ENCODE results near the gene IL1RAPL2. TPM values are rescaled to one million over a fixed set of nuclear protein-coding genes. Genes with fewer than 3 reads are reported as not detected.

IL1RAPL2 gene
- total RNA-seq, 4 donors from 2014 or later: not detected

DNA sequence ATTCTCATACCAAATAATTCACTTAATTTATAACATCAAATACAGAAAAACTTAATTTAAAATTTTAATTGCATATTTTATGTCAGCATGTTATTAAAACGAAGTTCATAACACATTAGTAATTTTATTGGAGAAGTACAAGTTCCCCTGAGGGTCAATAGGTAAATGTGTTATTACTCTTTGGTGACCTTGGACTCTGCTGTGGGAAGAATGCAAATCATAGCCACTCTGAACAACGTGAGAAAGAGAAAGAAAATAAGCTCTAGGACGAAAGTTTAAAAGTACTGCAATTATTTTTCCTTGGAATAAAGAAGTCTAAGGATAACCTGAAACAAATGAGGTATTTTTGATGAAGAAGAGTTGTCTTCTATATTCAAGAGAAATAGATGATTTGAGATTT is 115.2 kb downstream of the IL1RAPL2 start:
- ATAC-seq (no peak), DNase-seq (no peak)
- no peak overlapping the region for H3K27ac ChIP-seq
- intact Hi-C loops (cut with DNase I; ENCODE audit: low total_unique reads): no loop called here
- TF ChIP-seq, protein P1, sequence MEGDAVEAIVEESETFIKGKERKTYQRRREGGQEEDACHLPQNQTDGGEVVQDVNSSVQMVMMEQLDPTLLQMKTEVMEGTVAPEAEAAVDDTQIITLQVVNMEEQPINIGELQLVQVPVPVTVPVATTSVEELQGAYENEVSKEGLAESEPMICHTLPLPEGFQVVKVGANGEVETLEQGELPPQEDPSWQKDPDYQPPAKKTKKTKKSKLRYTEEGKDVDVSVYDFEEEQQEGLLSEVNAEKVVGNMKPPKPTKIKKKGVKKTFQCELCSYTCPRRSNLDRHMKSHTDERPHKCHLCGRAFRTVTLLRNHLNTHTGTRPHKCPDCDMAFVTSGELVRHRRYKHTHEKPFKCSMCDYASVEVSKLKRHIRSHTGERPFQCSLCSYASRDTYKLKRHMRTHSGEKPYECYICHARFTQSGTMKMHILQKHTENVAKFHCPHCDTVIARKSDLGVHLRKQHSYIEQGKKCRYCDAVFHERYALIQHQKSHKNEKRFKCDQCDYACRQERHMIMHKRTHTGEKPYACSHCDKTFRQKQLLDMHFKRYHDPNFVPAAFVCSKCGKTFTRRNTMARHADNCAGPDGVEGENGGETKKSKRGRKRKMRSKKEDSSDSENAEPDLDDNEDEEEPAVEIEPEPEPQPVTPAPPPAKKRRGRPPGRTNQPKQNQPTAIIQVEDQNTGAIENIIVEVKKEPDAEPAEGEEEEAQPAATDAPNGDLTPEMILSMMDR (IDR thresholded peaks at IDR 0.05 in 4 of 5, conservative IDR thresholded peaks at IDR 0.05 in 1 of 5): no peak
- TF ChIP-seq POLR2A (IDR thresholded peaks at IDR 0.05): no peak
- no peaks in the 10 kb centered on the region for H3K9me3 ChIP-seq
- no peaks in the 10 kb centered on the region for H3K27me3 ChIP-seq
- no peak overlapping the region for H3K4me3 ChIP-seq
- no peaks in the 10 kb centered on the region for H3K36me3 ChIP-seq
- H3K4me1 ChIP-seq: no peaks in the 10 kb centered on the region
- in situ Hi-C loops (cut with MboI; ENCODE audit: low sequenced_read_pairs in 4 of 4): no loop called here

DNA sequence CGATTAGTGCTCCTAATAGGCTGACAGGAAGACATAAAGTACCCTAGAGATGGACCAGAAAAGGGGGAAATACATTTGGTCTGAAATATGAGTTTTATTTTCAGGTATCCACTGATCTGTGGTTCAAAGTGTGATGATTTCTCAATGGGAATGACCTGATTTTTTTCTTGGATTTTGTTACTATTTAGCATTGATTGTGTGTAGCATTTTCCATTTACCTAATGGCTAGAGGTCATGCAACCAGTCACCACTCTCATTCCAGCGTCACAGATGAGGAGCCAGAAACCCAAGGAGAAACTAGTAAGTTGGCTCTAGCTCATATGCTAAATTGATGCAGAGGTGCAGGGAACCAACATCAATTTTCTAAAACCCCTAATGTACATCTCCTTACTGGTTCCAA is 118.1 kb downstream of the IL1RAPL2 start:
- in situ Hi-C loops (cut with MboI; ENCODE audit: low sequenced_read_pairs in 4 of 4): no loop called here
- ATAC-seq: no peak
- Histone ChIP-seq H3K4me3 (no peak overlapping the region), H3K36me3 (no peaks in the 10 kb centered on the region), H3K9me3 (no peaks in the 10 kb centered on the region), H3K27me3 (no peaks in the 10 kb centered on the region), H3K4me1 (no peaks in the 10 kb centered on the region), H3K27ac (no peak overlapping the region)
- intact Hi-C loops (cut with DNase I; ENCODE audit: low total_unique reads): no loop called here
- TF ChIP-seq, protein P1 (IDR thresholded peaks at IDR 0.05 in 4 of 5, conservative IDR thresholded peaks at IDR 0.05 in 1 of 5): no peak
- TF ChIP-seq POLR2A (IDR thresholded peaks at IDR 0.05): no peak
- no peak for DNase-seq

DNA sequence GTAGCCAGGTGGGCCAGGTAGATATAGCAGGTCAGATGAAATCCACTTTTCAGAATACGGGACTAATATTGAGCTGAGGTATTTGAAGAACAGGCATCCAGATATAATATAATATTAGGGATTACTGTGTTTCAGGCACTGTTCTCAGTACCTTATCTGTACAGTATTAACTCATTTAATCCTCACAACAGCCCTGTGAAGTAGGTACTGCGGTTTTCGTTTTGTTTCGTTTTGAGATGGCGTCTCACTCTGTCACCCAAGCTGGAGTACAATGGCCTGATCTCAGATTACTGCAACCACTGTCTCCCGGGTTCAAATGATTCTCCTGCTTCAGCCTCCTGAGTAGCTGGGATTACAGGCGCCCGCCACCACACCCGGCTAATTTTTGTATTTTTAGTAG is 129.6 kb downstream of the IL1RAPL2 start:
- H3K27ac ChIP-seq: no peak overlapping the region
- H3K36me3 ChIP-seq: no peaks in the 10 kb centered on the region
- no peaks in the 10 kb centered on the region for H3K27me3 ChIP-seq
- TF ChIP-seq, protein P1 (IDR thresholded peaks at IDR 0.05 in 4 of 5, conservative IDR thresholded peaks at IDR 0.05 in 1 of 5): no peak
- TF ChIP-seq POLR2A (IDR thresholded peaks at IDR 0.05): no peak
- no peaks in the 10 kb centered on the region for H3K4me1 ChIP-seq
- ATAC-seq (no peak), DNase-seq (no peak)
- intact Hi-C loops (cut with DNase I; ENCODE audit: low total_unique reads) (no loop called here), in situ Hi-C loops (cut with MboI; ENCODE audit: low sequenced_read_pairs in 4 of 4) (no loop called here)
- H3K4me3 ChIP-seq: no peak overlapping the region
- no peaks in the 10 kb centered on the region for H3K9me3 ChIP-seq

DNA sequence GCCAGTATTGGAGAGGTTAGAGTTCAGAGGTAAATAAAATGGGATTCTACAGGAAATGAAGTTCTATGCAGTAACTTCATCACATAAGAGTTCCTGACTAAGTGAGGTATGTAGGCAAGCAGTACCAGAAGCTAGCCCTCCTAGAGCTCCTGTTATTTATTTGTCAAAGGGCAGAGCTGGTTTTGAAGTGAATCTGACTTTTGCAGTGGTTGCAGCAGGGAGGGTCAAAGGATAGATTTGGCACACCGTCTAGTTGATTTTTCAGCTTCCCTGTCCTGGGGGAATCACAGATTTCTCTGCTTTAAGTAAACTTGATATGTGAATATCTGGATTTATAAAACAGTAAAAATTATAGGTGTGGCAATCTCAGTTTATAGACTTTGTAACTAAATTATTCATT is 130.7 kb downstream of the IL1RAPL2 start:
- intact Hi-C loops (cut with DNase I; ENCODE audit: low total_unique reads): no loop called here
- Histone ChIP-seq H3K27ac (no peak overlapping the region), H3K4me3 (no peak overlapping the region), H3K36me3 (no peaks in the 10 kb centered on the region), H3K9me3 (no peaks in the 10 kb centered on the region), H3K4me1 (no peaks in the 10 kb centered on the region), H3K27me3 (no peaks in the 10 kb centered on the region)
- TF ChIP-seq POLR2A (IDR thresholded peaks at IDR 0.05): no peak
- TF ChIP-seq, protein P1 (IDR thresholded peaks at IDR 0.05 in 4 of 5, conservative IDR thresholded peaks at IDR 0.05 in 1 of 5): no peak
- in situ Hi-C loops (cut with MboI; ENCODE audit: low sequenced_read_pairs in 4 of 4): no loop called here
- DNase-seq (no peak), ATAC-seq (no peak)

DNA sequence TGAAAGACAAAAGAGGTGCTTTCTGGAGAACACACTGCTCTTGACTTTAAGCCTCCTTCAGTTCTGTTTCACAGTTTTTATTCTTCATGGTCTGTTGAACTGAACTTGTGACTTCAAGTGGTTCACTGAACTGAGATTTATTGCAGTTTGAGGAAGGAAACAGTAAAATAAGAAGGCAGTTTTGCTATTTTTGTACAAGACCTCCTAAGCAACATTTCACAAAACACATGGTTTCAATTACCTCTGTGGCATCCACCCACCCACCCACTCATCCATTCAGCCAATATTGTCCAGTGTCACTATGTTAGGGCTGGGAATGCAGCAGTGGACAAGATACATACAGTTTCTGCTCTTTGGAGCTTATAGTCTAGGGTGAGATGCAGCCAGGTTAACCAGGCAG is 131.3 kb downstream of the IL1RAPL2 start:
- no peaks in the 10 kb centered on the region for H3K36me3 ChIP-seq
- no peak for TF ChIP-seq POLR2A (IDR thresholded peaks at IDR 0.05)
- TF ChIP-seq, protein P1 (IDR thresholded peaks at IDR 0.05 in 4 of 5, conservative IDR thresholded peaks at IDR 0.05 in 1 of 5): no peak
- H3K4me3 ChIP-seq: no peak overlapping the region
- DNase-seq (no peak), ATAC-seq (no peak)
- H3K27me3 ChIP-seq: no peaks in the 10 kb centered on the region
- intact Hi-C loops (cut with DNase I; ENCODE audit: low total_unique reads): no loop called here
- no peaks in the 10 kb centered on the region for H3K4me1 ChIP-seq
- H3K9me3 ChIP-seq: no peaks in the 10 kb centered on the region
- no peak overlapping the region for H3K27ac ChIP-seq
- in situ Hi-C loops (cut with MboI; ENCODE audit: low sequenced_read_pairs in 4 of 4): no loop called here
